Subcutaneous abdominal adipose tissue (tissue), 5 donors: Measurements from ENCODE around the gene GLDC.
"Not testable (repeated sequence)": the region's sequence is repeated elsewhere in the genome, so short reads cannot be mapped to it uniquely, and the experiment has no call there.

Experiments
- H3K27ac ChIP-seq: one replicate; pipeline ENCODE4 v1.7.0; 2013; ENCODE audit warnings: low read depth, mild to moderate bottlenecking, inconsistent platforms, low read length, moderate library complexity
- H3K27me3 ChIP-seq, 5 donors: one replicate each; pipeline ENCODE4 v1.7.0; 2013; ENCODE audit warnings: low read length in 5 of 5, inconsistent platforms in 1 of 5; ENCODE audit not compliant: control insufficient read depth in 5 of 5, insufficient read depth in 4 of 5
- H3K36me3 ChIP-seq, 5 donors: one replicate each; pipeline ENCODE4 v1.7.0; 2013; ENCODE audit warnings: low read length in 5 of 5; ENCODE audit not compliant: control insufficient read depth in 5 of 5, insufficient read depth in 5 of 5
- H3K4me1 ChIP-seq, 5 donors: one replicate each; pipeline ENCODE4 v1.7.0; 2013; ENCODE audit warnings: low read length in 5 of 5, mild to moderate bottlenecking in 3 of 5, moderate library complexity in 1 of 5; ENCODE audit not compliant: control insufficient read depth in 5 of 5, insufficient read depth in 5 of 5
- H3K4me3 ChIP-seq, 5 donors: one replicate each; pipeline ENCODE4 v1.7.0; 2013; ENCODE audit warnings: low read length in 5 of 5, low read depth in 1 of 5
- H3K9ac ChIP-seq, 5 donors: one replicate each; pipeline ENCODE4 v1.7.0; 2013; ENCODE audit warnings: low read length in 5 of 5, mild to moderate bottlenecking in 4 of 5, moderate library complexity in 3 of 5
- H3K9me3 ChIP-seq, 5 donors: one replicate each; pipeline ENCODE4 v1.7.0; 2013; ENCODE audit warnings: low read length in 5 of 5; ENCODE audit not compliant: control insufficient read depth in 5 of 5
- donor health status: healthy.
- donor health status: healthy.
- donor health status: healthy.
- donor health status: healthy.
- donor health status: healthy.

GLDC gene

GRCh38 chr9:6645355-6646292 lies at the start of gene GLDC:
Gene GLDC, minus strand, starts transcription at chr9:6645729. Its CDS starts 230 bp downstream, at chr9:6645499.
- no peaks in the 10 kb centered on the region for H3K9me3 ChIP-seq
- H3K27me3 ChIP-seq, result peaks cover 19 to 45% (median 27%) of the 10 kb centered on the region in 5 donors
- H3K9ac ChIP-seq, result no peak within 1 kb of the TSS
- H3K36me3 ChIP-seq, result no peaks in the 10 kb centered on the region
- peaks cover 0 to 17% (median 16%) of the 10 kb centered on the region in 5 donors for H3K4me1 ChIP-seq
- peak within 1 kb of the TSS; percentile 32 to 63 (median 46) for H3K4me3 ChIP-seq
- no peak within 1 kb of the TSS for H3K27ac ChIP-seq

DNA sequence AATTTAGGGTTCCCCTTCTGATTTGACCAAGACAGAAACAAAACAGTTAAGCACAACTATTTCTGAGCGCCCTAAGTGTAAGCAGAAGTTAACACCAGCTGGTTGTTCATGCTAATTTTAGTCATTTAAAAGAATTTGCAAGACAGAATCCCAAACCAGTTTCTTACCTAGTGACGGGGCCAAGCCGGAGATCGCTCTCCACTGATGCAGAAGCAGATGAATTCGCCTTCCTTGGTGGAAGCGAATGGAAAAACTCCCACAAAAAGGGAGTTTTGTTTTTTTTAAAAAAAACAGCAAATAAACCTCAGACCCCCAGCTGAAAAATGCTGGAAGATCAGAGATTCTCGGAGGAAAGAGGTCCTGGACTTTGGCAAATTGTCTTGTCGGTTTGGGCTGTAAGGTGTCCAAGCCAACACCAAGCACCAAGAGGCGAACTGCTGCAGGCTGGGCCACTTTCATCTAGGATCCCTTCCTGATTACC lies 47.4 kb upstream of the GLDC start:
- H3K27me3 ChIP-seq, result no peaks in the 10 kb centered on the region
- no peak overlapping the region for H3K4me3 ChIP-seq
- no peak overlapping the region for H3K9ac ChIP-seq
- H3K36me3 ChIP-seq, result no peaks in the 10 kb centered on the region
- H3K4me1 ChIP-seq, result no peaks in the 10 kb centered on the region
- H3K27ac ChIP-seq, result no peak overlapping the region
- H3K9me3 ChIP-seq, result no peaks in the 10 kb centered on the region

GRCh38 chr9:6692433-6692832 lies 46.9 kb upstream of the GLDC start:
- Histone ChIP-seq H3K9ac (no peak overlapping the region), H3K4me1 (no peaks in the 10 kb centered on the region), H3K9me3 (no peaks in the 10 kb centered on the region), H3K27ac (no peak overlapping the region), H3K27me3 (no peaks in the 10 kb centered on the region), H3K4me3 (no peak overlapping the region), H3K36me3 (no peaks in the 10 kb centered on the region)

DNA sequence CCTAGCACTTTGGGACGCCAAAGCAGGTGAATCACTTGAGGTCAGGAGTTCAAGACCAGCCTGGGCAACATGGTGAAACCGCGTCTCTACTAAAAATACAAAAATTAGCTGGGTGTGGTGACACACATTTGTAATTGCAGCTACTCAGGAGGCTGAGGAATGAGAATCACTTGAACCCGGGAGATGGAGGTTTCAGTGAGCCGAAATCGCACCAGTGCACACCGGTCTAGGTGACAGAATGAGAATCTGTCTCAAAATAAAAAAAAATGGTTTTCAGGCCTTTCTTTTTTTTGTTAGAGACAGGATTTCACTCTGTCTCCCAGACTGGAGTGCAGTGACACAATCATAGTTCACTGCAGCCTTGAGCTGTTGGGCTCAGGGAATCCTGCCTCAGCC lies 45.1 kb upstream of the GLDC start:
- not testable (repeated sequence) for H3K9me3 ChIP-seq, H3K4me1 ChIP-seq, H3K27ac ChIP-seq, H3K9ac ChIP-seq, H3K27me3 ChIP-seq, H3K4me3 ChIP-seq, H3K36me3 ChIP-seq

DNA sequence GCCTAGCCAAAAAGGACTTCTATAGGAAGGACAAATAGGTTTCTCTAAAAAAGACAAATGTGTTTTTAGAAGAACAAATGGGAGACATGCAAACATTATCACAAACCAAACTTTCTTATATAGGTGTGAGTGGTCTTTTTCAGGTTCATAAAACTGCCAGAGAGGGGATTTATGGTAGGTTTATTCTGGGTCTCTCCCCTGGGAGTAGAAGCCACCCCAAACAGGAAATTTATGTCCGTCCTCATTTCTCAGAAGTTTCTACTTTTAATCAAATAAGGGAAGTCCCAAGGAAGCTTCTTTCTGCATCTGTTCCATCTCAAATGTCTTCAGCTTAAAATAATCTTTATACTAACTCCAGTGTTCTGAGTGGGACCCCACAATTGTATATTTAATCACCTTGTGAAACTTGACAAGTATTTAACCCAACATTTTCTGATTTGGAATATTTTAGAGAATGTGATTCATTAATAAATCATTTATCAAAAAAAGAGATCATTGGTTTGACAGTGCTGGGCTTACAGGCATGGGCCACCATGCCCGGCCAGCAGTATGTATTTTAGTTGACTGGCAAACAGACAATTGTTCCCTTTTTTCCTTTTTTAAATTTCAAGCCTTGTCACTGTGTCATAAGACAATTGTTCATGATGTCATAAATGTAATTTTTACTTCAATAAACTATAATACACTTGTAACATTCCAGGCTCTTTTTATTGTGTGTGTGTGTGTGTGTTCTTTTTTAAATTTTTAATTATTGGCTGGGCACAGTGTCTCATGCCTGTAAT lies 44.6 kb upstream of the GLDC start:
- Histone ChIP-seq H3K36me3 (no peaks in the 10 kb centered on the region), H3K27ac (no peak overlapping the region), H3K4me3 (no peak overlapping the region), H3K9ac (peak overlapping the region in 1 of 5 donors; percentile 24), H3K9me3 (no peaks in the 10 kb centered on the region), H3K27me3 (no peaks in the 10 kb centered on the region), H3K4me1 (peaks cover 0 to 5% (median 0%) of the 10 kb centered on the region in 5 donors)

GRCh38 chr9:6687180-6687579 lies 41.7 kb upstream of the GLDC start:
- Histone ChIP-seq H3K9ac (no peak overlapping the region), H3K27me3 (no peaks in the 10 kb centered on the region), H3K27ac (no peak overlapping the region), H3K4me1 (peaks cover 1 to 15% (median 9%) of the 10 kb centered on the region in 5 donors), H3K9me3 (no peaks in the 10 kb centered on the region), H3K36me3 (no peaks in the 10 kb centered on the region), H3K4me3 (no peak overlapping the region)

DNA sequence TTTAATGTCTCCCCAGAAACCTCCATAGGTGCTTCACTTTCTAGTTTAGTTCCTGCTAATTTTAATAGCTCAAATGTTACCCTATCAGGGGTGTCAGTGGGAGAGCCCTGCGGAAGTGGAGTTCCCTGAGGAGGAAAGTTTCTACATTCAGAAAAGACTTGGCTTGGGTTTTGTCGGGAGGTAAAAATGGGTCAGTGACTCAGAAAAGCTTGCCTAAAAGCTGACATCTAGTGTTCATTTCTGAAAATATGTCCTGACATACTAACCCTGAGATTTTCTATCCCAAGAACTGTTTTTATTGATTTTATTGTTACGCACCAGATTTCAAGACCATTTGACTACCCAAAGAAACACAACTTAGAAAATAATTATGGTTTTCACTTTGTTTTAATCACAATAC lies 40.9 kb upstream of the GLDC start:
- H3K36me3 ChIP-seq, result no peaks in the 10 kb centered on the region
- H3K4me1 ChIP-seq, result peaks cover 2 to 20% (median 13%) of the 10 kb centered on the region in 5 donors
- no peak overlapping the region for H3K27ac ChIP-seq
- no peaks in the 10 kb centered on the region for H3K27me3 ChIP-seq
- H3K4me3 ChIP-seq, result no peak overlapping the region
- no peaks in the 10 kb centered on the region for H3K9me3 ChIP-seq
- H3K9ac ChIP-seq, result no peak overlapping the region

GRCh38 chr9:6681957-6682501 lies 36.5 kb upstream of the GLDC start:
- H3K9me3 ChIP-seq, result no peaks in the 10 kb centered on the region
- no peaks in the 10 kb centered on the region for H3K36me3 ChIP-seq
- peaks cover 2 to 25% (median 19%) of the 10 kb centered on the region in 5 donors for H3K4me1 ChIP-seq
- H3K27me3 ChIP-seq, result no peaks in the 10 kb centered on the region
- peak overlapping the region; percentile 82 to 96 (median 84) for H3K4me3 ChIP-seq
- peak overlapping the region in 4 of 5 donors; percentile 82 to 94 (median 90) for H3K9ac ChIP-seq
- peak overlapping the region; percentile 83 for H3K27ac ChIP-seq

- H3K4me1 ChIP-seq, result peaks cover 2 to 24% (median 19%) of the 10 kb centered on the region in 5 donors
- H3K4me3 ChIP-seq, result peak overlapping the region; percentile 82 to 96 (median 84)
- H3K9ac ChIP-seq, result peak overlapping the region; percentile 49 to 94 (median 90)
- no peaks in the 10 kb centered on the region for H3K27me3 ChIP-seq
- no peaks in the 10 kb centered on the region for H3K9me3 ChIP-seq
- no peaks in the 10 kb centered on the region for H3K36me3 ChIP-seq
- H3K27ac ChIP-seq, result peak overlapping the region; percentile 83
Observed at GRCh38 chr9:6681147-6681956, 35.8 kb upstream of the GLDC start.
